ENCODE results near the gene TTLL7. TPM values are rescaled to one million over a fixed set of nuclear protein-coding genes. Genes with fewer than 3 reads are reported as not detected.

TTLL7 gene
- total and polyA plus RNA-seq, 9 of the 15 experiments (the other 6 are each of a cell fraction or from before 2014, with no cell fraction given), result 0.63 to 2.6 (median 1.7) TPM

DNA sequence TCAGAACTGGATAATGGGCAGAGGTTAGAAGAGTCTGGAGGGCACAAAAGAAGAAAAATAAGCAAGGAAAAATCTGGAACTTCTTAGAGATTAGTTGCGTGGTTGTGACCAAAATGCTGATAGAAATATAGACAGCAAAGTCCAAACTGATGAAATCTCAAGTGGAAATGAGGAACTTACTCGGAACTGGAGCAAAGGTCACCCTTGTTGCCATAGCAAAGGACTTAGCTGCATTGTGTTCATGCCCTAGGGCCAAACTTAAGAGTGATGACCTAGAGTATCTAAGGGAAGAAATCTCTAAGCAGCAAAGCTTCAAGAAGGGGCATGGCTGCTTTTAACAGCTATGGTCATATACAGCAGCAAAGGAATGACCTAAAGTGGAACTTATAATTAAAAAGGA lies 180.0 kb downstream of the TTLL7 start:
- Histone ChIP-seq H2AFZ (ENCODE audit: low read depth, low read length) (no peak overlapping the region), H4K20me1 (replicated peaks; ENCODE audit: control insufficient read depth, insufficient read depth, low read length) (no peaks in the 10 kb centered on the region), H3K27ac (ENCODE audit: extremely low read depth, low read depth, low read length) (no peak overlapping the region), H3K36me3 (ENCODE audit: control insufficient read depth, insufficient read depth, low read length) (no peaks in the 10 kb centered on the region), H3K4me1 (replicated peaks in 1 of 2; ENCODE audit: control insufficient read depth in 2 of 2, insufficient read depth in 2 of 2, low read length in 2 of 2) (no peaks in the 10 kb centered on the region; a peak in 1 of 5 replicates), H3K79me2 (ENCODE audit: control insufficient read depth, insufficient read depth, low read length) (no peaks in the 10 kb centered on the region), H3K4me3 (no peak overlapping the region), H3K4me2 (ENCODE audit: insufficient read depth, low read length) (no peak overlapping the region), H3K27me3 (ENCODE audit: control insufficient read depth in 2 of 2, insufficient read depth in 2 of 2, low read length in 2 of 2) (no peaks in the 10 kb centered on the region), H3K9ac (ENCODE audit: insufficient read depth in 1 of 2, low read depth in 2 of 2, low read length in 2 of 2) (no peak overlapping the region), H3K9me3 (replicated peaks; ENCODE audit: control insufficient read depth, insufficient read depth, low read depth, low read length) (no peaks in the 10 kb centered on the region), H3K9me1 (ENCODE audit: control insufficient read depth, insufficient read depth, low read length) (no peaks in the 10 kb centered on the region)
- BruUV-seq (replicated peaks), result no TSS peak
- intact Hi-C loops (cut with micrococcal nuclease), result no loop called here
- in situ Hi-C loops (cut with MboI), result no loop called here
- POLR2A ChIA-PET, result interaction anchor here (0.6 kb wide), 1 partner anchor 1096 kb away, joined by 3 read pairs; no protein-coding TSS in a partner anchor
- CTCF ChIA-PET (ENCODE audit: low intra/inter-chr PET ratio), result no interaction called here
- no peak for ATAC-seq
- no peak for DNase-seq (ENCODE audit: extremely low read depth in 1 of 4, low spot score in 3 of 4)
- 0% methylated on average over 2 of the region's 2 CpGs for WGBS (ENCODE audit: insufficient coverage, low coverage, missing lambda C conversion rate)
- no peak for FAIRE-seq
- TF ChIP-seq ZNF140 (CRISPR knock-in tag; IDR thresholded peaks at IDR 0.05) (no peak), ELK1 (CRISPR knock-in tag; IDR thresholded peaks at IDR 0.05) (no peak), HMGN3 (IDR thresholded peaks at IDR 0.05; ENCODE audit: borderline replicate concordance, extremely low read depth, insufficient read length, low read depth, low read length) (no peak), NR2C2 (CRISPR knock-in tag; IDR thresholded peaks at IDR 0.05) (no peak), NR2C2 (tag; IDR thresholded peaks at IDR 0.05) (peak; percentile 62), PBX2 (CRISPR knock-in tag; IDR thresholded peaks at IDR 0.05; ENCODE audit: low read depth) (no peak), PBX2 (tag; conservative IDR thresholded peaks at IDR 0.05; ENCODE audit: low read depth) (0 out of 2 replicates have a peak, but pooled peaks have one; percentile 20), CEBPG (CRISPR knock-in tag; IDR thresholded peaks at IDR 0.05) (no peak), CEBPG (tag; conservative IDR thresholded peaks at IDR 0.05 in 1 of 2, IDR thresholded peaks at IDR 0.05 in 1 of 2) (peak; percentile 47 to 63; a peak in 2 of 4 replicates)
